Right lobe of liver (tissue), 6 donors: ENCODE data around the gene TIPIN. TPM values are rescaled to one million over a fixed set of nuclear protein-coding genes. Genes with fewer than 3 reads are reported as not detected.

Source experiments
- ATAC-seq, 4 donors: fragments of 200-7000 bp; cut with Tn5 transposase; one replicate each; pipeline ENCODE4 v1.9.1; 2020; ENCODE audit warnings: mild to moderate bottlenecking in 4 of 4, moderate library complexity in 4 of 4
- DNase-seq, 3 donors: peaks; one replicate each; pipeline ENCODE4 v3.0.0-alpha.2; 2020
- H3K27ac ChIP-seq, 3 donors: fragments of 200-600 bp; one replicate each; pipeline ENCODE4 v1.8.0; 2022
- H3K27me3 ChIP-seq, 2 donors: fragments of 200-600 bp; one replicate each; pipeline ENCODE4 v1.8.0; 2022
- H3K36me3 ChIP-seq, 4 donors: fragments of 200-600 bp; sonication (generic) in 1 of 4; one replicate each; pipeline versions ENCODE4 v1.5.1 to v1.8.0; 2017 to 2022; ENCODE audit warnings: control low read depth in 1 of 4
- H3K4me1 ChIP-seq, 4 donors: fragments of 200-600 bp; sonication (generic) in 1 of 4; one replicate each; pipeline versions ENCODE4 v1.5.1 to v1.8.0; 2017 to 2022; ENCODE audit warnings: control low read depth in 1 of 4
- H3K4me3 ChIP-seq, 3 donors: fragments of 200-600 bp; one replicate each; pipeline ENCODE4 v1.8.0; 2022
- H3K9me3 ChIP-seq, 4 donors: fragments of 200-600 bp; sonication (generic) in 1 of 4; one replicate each; pipeline versions ENCODE4 v1.5.1 to v1.8.0; 2017 to 2022; ENCODE audit warnings: control low read depth in 1 of 4
- CTCF ChIP-seq, 4 donors: fragments of 200-600 bp in 3 of 4; fragments of 450-650 bp in 1 of 4; IDR thresholded peaks; one replicate each; pipeline versions ENCODE4 v1.5.1 to v1.8.0; 2016 to 2022; ENCODE audit warnings: antibody characterized with exemption in 4 of 4, mild to moderate bottlenecking in 2 of 4
- POLR2A ChIP-seq: fragments of 450-650 bp; IDR thresholded peaks from one replicate; pipeline ENCODE4 v1.6.1; 2017; ENCODE audit warnings: antibody characterized with exemption, mild to moderate bottlenecking
- WGBS: methylation state at CpG from one replicate; pipeline ENCODE4 v1.1.6; 2018; ENCODE audit warnings: low coverage, low lambda C conversion rate; ENCODE audit not compliant: insufficient coverage; ENCODE audit errors: missing lambda C conversion rate; 5-methylcytosine and 5-hydroxymethylcytosine counted together
- intact Hi-C, 2 donors: fragments of 100-400 bp; cut with DNase I; formaldehyde crosslinking; loops; one replicate each; pipeline versions ENCODE4 v1.11.2 to v1.14.1; 2022
- total RNA-seq, 6 experiments: library from RNA; depleted of rRNA in 2 of 6; stranded (reverse); fragments of >200 nt in 2 of 6; fragmentation: NEBNext Ultra II Directional in 3 of 6; extraction: Animal tissue kit (Norgen Biotek cat#: 25700) in 3 of 6; gene quantifications; one replicate each; pipeline versions ENCODE4 v1.1.0 to v1.2.4, GENCODE V29; 2016 to 2023
- donor health status: DM: no; HTN: yes; CAD: no.
- donor health status: DM: no; HTN: no; CAD: no.
- donor health status: DM: no; HTN: no; CAD: no.
- donor health status: DM: no; HTN: yes; CAD: no.
- donor health status: DM: no; HTN: yes; CAD: no.

TIPIN gene
- total RNA-seq, 6 experiments from 2014 or later, result 2.4 to 5.1 (median 2.9) TPM

DNA sequence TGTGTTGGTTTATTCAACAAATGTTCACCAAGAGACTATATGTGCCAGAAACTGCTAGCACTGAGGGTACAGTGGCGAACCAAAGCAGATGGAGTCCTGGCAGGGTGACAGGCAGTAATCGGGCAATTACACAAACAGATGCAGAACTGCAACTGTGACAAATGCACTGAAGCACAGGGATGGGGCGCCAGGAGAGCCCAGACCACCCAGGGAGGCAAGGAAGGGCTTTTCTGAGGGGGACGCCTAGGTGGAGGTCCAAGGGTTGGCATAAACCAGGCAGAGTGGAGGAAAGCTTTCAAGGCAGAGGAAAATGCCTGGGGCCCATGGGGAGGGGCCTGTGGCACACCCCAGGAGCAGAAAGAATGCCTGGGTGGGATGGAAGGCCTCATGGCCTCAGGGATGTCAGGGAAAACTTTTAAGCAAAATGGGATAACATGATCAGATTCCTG lies 57.7 kb downstream of the TIPIN start:
- ATAC-seq, result no peak
- Histone ChIP-seq H3K27me3 (no peaks in the 10 kb centered on the region), H3K27ac (no peak overlapping the region), H3K9me3 (no peaks in the 10 kb centered on the region), H3K36me3 (peaks cover 0 to 4% (median 0%) of the 10 kb centered on the region in 4 donors), H3K4me3 (no peak overlapping the region), H3K4me1 (peaks cover 0 to 11% (median 0%) of the 10 kb centered on the region in 4 donors)
- 88% methylated on average over 4 of the region's 4 CpGs for WGBS
- intact Hi-C loops, result loop anchor here in 1 of 2 donors (10.0 kb wide), 1 partner anchor 196 kb away; the partner anchor contains the start of gene SNAPC5
- no peak for TF ChIP-seq CTCF (IDR thresholded peaks at IDR 0.05)
- TF ChIP-seq POLR2A, result no peak
- no peak for DNase-seq

DNA sequence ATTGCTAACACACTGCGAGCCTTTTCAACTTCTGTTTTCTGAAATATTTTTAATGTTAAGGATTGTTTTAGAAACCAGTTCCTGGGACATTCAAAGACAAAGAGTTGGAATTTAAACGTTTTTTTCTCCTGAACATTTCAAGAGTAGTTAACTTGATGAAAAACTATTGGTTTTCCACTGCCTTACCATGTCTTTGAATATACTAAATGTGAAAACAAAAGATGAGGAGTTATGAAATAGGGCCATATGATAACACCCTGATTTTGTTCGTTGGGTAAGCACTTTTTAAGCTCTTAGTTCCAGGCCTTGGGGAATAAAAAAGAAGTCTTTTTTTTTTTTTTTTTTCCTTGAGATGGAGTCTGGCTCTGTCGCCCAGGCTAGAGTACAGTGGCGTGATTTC lies 60.3 kb downstream of the TIPIN start:
- DNase-seq (no peak), ATAC-seq (no peak)
- no peak for TF ChIP-seq CTCF (IDR thresholded peaks at IDR 0.05)
- TF ChIP-seq POLR2A, result no peak
- WGBS, result 76% methylated on average over 5 of the region's 5 CpGs
- intact Hi-C loops, result loop anchor here in 1 of 2 donors (10.0 kb wide), 1 partner anchor 199 kb away; the partner anchor contains the start of gene SNAPC5
- H3K36me3 ChIP-seq, result no peaks in the 10 kb centered on the region
- H3K27me3 ChIP-seq, result no peaks in the 10 kb centered on the region
- H3K4me3 ChIP-seq, result no peak overlapping the region
- H3K27ac ChIP-seq, result no peak overlapping the region
- H3K4me1 ChIP-seq, result peaks cover 0 to 11% (median 0%) of the 10 kb centered on the region in 4 donors
- H3K9me3 ChIP-seq, result no peaks in the 10 kb centered on the region

GRCh38 chr15:66294932-66295235 lies 61.6 kb downstream of the TIPIN start:
- no peak for TF ChIP-seq POLR2A
- TF ChIP-seq CTCF (IDR thresholded peaks at IDR 0.05), result no peak
- H3K4me3 ChIP-seq, result no peak overlapping the region
- no peaks in the 10 kb centered on the region for H3K9me3 ChIP-seq
- H3K4me1 ChIP-seq, result peaks cover 0 to 11% (median 0%) of the 10 kb centered on the region in 4 donors
- DNase-seq, result no peak
- WGBS, result 61% methylated on average over 3 of the region's 3 CpGs
- intact Hi-C loops, result loop anchor here in 1 of 2 donors (10.0 kb wide), 1 partner anchor 200 kb away; the partner anchor contains the start of gene SNAPC5
- H3K27ac ChIP-seq, result no peak overlapping the region
- H3K36me3 ChIP-seq, result no peaks in the 10 kb centered on the region
- ATAC-seq, result no peak
- no peaks in the 10 kb centered on the region for H3K27me3 ChIP-seq

DNA sequence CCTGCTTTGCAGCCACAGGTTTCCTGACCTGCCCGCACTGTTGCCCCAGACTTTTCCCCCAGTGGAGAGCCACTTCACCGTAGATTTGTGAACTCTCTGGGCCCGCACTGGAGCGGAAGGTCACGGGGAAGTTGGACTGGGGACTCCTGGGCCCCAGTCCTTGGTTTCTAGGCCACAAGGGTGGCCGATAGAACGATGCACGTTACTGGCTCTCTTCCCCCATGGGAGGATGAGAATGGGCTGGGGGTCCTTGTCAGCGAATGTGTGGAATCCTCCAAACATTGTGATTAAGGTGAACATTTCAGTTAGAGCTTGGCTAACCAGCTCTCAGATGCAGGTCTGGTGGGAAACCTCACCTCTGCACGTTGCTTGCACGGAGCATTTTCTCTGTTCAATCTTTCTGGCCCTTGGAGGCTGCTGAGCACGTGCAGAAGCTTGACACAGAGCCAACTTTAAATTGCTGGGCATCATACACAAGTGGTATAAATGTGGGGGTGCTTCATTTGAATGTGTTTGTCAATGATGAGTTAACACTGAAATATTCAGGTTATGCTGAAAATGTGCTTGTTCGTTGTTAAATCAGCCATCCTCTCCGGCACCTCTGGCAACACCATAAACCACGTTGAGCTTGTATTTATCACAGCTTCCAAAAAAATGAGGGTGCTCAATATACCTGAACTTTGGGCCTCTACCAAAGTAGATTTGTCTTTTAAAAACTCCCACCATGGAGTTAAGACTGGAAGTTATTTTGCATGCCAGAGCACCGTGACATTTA lies 62.1 kb downstream of the TIPIN start:
- no peak for DNase-seq
- Histone ChIP-seq H3K4me1 (peaks cover 0 to 11% (median 0%) of the 10 kb centered on the region in 4 donors), H3K36me3 (no peaks in the 10 kb centered on the region), H3K27me3 (no peaks in the 10 kb centered on the region), H3K27ac (peak overlapping the region; percentile 78 to 86 (median 84)), H3K9me3 (no peaks in the 10 kb centered on the region), H3K4me3 (peak overlapping the region; percentile 68 to 71 (median 70))
- WGBS, result 7% methylated on average over 8 of the region's 16 CpGs
- intact Hi-C loops, result loop anchor here in 1 of 2 donors (10.0 kb wide), 1 partner anchor 200 kb away; the partner anchor contains the start of gene SNAPC5
- TF ChIP-seq POLR2A, result no peak
- TF ChIP-seq CTCF (IDR thresholded peaks at IDR 0.05), result no peak
- ATAC-seq, result peak; percentile 48 to 61 (median 52)
